GM18526 (cell line): ENCODE measurements around the gene PDXK.

Source experiments
- POLR2A ChIP-seq: IDR thresholded peaks from 3 replicates; pipeline ENCODE4 v1.6.1; 2011; ENCODE audit not compliant: insufficient read length; ENCODE audit errors: extremely low read depth

The PDXK gene

DNA sequence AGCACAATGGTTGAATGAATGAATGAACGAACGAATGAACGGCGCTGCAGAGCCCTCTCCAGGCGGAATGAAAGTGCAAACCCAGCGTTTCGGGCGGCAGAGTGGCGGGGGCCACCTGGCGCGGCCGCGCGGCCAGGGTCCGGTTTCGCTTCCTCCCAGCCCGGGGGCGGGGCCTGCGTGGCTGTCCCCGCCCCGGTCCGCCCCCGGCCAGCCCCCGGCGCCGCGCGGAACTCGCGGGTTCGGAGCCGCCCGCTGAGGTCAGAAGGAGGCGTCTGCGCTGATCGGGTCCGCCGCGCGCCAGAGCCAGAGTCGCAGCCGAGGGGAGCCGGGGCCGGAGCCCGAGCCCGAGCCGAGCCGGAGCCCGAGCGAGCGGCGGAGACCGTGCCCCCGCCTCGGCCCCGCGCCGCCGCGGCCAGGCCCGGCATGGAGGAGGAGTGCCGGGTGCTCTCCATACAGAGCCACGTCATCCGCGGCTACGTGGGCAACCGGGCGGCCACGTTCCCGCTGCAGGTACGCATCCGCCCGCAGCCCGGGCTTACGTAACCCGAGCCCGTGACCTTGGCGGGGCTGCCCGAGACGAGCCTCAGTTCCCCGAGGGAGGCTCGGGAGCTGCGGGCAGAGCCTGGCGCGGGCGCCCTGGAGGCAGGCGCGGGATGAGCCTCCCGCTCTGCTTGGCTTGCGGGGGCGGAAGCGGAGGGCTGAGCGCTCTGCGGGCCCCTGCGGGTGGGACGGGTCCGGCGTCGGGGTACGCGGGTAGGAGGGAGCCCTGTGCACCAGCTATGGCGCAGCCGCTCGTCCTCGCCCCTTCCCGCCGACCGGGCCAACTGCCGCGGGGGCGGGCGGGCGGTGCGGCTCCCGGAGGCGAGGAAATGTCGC lies at the start of gene PDXK:
Gene PDXK (plus strand): TSS at position 258 of the 876 bp plus-strand sequence. CDS start 166 bp downstream, at position 424.
- TF ChIP-seq POLR2A = peak; percentile 77

DNA sequence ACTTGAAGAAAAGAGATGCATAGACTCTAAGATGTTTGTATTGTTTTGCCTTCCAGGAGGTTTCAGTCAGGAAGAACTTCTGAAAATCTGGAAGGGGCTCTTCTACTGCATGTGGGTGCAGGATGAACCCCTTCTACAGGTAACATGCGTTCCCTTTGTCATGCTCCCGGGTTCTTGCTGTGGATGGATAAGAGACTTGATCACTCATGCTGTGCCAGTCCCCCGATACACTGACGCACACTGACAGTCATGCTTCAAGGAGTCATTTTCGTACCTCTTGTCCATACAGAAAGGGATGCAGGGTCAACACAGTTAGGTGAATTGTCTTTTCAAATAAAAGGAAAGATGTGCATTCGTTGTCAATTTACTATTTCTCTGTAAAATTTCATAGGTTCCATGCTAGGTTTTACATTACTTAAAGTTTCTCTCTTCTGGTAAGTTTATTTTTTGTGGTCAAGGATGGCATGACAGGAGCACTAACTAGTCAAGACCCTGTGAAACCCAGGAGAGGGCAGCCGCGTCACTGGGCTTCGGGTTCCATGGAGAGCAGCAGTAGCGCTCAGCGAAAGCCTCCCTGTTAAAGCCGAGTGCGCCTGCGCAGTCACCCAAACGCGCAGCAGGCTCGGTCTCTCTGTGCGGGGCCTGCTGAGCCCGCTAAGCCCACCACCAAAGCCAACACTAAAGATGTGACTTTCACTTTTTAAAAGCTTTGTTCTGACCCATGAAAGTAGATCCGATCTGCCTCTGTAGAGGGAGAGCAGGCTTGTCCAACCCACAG lies 48.9 kb upstream of the PDXK start:
- no peak for TF ChIP-seq POLR2A

DNA sequence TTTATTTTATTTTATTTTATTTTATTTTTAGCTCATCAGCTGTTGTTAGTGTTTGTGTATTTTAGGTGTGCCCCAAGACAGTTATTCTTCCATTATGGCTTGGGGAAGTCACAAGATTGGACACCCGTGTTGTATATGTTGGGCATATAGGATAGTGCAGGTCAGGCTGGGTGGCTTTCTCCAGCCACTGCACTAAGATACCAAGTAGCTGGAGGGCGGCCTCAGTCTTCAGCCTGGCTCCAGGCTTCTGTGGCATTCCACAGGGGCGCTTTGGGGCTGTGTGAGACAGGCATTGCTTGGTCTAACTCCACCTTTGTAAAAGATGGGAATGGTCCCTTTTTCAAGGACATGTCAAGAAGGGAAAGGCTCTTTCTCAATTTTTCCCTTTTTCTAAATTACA lies 43.1 kb upstream of the PDXK start:
- TF ChIP-seq POLR2A = no peak

DNA sequence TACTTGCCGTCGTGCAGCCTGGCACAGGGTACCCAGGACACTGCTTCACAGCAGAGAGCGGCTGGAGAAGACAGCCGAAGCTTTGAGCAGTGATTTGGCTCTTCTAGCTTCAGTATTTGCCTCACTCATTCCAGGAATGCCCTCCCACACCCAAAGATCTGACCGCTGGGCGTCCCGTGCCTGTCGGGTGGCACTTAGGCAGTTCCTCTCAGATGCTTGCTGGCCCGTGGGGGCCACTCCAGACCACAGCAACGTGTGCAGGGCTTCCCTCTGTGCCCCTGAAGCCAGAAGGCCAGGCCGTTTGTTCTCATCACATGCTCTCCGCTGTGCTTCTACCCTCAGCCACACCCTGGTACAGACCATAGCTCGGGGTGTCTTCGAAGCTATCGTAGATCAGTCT lies 42.5 kb upstream of the PDXK start:
- TF ChIP-seq POLR2A = no peak

DNA sequence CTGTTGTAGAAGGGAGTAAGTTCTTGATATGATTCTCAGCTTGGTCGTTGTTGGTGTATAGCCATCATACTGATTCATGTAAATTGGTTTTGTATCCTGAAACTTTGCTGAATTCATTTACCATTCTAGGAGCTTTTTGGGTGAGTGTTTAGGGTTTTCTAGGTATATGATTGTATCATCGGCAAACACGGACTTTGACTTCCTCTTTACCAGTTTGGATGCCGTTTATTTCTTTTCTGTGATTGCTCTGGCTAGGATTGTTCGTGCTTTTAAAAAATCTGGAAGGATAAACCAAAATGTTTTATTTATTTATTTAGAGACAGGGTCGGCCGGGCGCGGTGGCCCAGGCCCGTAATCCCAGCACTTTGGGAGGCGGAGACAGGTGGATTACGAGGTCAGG lies 39.0 kb upstream of the PDXK start:
- no peak for TF ChIP-seq POLR2A

DNA sequence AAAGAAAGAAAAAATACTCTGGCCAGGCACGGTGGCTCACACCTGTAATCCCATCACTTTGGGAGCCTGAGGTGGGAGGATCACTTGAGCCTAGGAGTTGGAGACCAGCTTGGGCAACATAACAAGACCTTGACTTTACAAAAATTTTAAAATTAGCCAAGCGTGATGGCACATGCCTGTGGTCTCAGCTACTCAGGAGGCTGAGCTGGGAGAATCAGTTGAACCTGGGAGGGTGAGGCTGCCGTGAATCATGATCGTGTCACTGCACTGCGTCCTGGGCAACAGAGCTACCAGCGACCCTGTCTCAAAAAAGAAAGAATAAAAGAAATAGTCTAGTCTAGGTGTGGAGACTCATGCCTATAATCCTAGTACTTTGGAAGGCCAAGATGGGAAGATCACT lies 37.3 kb upstream of the PDXK start:
- TF ChIP-seq POLR2A = no peak

DNA sequence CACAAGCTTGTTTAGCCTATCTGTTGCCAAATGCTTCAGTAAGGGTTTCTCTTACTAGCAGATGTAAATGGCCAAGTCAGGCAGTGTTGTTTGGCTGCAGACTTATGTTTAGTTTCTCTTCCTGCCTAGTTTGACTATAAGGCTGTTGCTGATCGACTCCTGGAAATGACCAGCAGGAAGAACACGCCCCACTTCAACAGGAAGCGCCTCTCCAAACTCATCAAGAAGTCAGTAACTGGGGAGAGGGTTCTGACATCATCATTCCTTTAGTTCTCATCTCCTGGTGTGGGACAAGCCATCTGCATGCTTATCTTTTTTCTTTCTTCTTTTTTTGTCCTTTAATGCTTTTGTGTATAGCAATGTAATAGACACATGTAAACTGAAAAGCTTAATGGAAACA lies 34.5 kb upstream of the PDXK start:
- no peak for TF ChIP-seq POLR2A

DNA sequence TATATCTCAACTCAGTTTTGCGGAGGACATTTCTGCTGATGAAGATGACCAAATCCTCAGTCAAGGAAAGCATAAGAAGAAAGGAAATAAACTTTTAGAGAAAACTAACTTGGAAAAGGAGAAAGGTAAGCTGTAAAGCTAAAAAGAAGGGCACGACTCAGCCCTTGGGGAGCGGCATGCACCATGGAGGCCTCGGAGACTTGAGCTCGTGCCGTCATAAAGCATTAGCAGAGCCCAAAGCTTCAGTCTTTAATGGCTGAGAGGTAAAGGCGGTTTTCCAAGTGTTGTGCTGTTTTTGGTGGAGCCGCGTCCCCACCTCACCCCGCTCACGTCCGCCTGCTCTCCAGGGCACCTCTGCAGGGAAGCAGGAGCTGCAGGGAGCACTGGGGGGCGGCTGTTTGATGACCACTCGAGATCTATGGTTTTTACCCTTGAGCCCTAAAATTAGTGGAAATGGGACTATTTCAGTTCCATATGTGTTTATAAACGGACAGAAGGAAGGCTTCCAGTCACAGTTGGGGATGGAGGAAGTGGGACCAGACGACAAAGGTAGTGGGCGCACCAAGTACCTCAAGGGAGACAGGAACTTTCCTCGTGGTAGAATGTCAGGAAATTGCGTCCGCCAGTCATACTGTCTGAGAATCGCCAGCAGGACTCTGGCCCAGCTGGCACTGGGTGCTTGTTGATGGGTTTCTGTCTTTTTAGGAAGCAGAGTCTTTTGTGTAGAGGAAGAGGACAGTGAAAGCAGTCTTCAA lies 31.9 kb upstream of the PDXK start:
- TF ChIP-seq POLR2A = no peak

DNA sequence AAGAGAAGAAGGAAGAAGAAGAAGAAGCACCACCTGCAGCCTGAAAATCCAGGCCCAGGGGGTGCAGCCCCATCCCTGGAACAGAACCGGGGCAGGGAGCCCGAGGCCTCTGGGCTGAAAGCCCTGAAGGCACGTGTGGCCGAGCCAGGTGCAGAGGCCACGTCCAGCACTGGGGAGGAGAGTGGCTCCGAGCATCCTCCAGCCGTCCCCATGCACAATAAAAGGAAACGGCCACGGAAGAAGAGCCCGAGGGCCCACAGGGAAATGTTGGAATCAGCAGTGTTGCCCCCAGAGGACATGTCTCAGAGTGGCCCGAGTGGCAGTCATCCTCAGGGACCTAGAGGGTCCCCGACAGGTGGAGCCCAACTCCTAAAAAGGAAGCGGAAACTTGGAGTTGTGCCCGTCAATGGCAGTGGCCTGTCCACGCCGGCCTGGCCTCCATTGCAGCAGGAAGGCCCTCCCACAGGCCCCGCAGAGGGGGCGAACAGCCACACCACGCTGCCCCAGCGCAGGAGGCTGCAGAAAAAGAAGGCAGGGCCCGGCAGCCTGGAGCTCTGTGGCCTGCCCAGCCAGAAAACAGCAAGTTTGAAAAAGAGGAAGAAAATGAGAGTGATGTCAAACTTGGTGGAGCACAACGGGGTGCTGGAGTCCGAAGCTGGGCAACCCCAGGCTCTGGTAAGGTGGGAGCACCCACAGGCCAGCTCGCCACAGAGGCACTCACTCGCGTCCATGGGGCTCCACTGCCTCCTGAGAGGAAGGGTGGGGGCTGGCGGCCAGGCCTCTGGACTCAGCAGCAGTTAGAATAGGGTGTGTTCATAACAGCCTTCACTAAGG lies 31.1 kb upstream of the PDXK start:
- TF ChIP-seq POLR2A = no peak

DNA sequence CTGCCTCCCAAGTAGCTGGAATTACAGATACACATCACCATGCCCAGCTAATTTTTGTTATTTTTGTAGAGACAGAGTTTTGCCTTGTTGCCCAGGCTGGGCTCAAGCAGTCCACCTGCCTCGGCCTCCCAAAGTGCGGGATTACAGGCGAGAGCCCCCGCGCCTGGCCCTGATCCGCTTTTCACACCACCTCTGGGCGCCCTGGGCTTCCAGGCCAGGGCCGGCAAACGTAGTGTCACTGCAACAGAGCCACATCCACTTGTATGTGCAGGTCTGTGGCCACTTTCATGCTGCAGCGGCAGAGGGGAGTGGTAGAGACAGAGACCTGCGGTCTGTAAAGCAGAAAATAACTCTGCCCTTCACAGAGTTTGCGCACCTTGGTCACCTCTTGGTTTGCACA lies 30.0 kb upstream of the PDXK start:
- no peak for TF ChIP-seq POLR2A

DNA sequence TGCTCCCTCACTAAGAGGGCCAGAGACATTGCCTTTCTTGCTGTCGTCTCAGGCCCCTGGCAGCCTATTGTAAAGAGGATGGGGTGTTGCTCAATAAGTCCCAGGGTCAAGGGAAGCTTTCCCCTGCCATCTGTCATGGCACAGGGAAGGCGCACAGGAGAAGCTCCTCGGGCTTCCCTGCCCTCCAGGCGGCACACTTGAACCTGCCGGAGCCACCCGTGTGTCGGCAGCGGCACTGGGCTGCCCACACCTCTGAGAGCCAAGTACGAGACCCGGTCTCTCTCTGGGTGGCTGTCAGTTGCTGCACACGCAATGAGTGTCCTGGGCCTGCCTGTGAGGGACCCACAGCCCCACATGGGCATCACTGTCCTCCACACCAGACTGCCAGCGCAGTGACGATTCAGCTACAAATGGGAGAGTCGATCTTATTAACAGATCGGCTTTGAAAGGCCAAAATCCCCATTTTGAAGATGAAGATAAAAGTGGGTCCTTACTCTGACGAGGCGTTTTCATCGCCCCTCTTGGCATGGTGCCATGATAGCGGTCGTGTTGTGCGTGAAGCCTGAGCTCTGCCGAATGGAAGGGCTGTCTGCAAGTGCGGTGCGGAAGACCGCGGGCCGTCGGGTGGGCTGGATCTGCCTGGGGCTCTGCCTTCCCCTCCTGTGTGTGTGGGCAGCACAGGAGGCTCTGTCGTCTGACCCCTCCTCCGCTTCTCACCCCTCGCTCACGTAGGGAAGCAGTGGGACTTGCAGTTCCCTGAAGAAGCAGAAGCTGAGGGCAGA lies 29.2 kb upstream of the PDXK start:
- TF ChIP-seq POLR2A = no peak

DNA sequence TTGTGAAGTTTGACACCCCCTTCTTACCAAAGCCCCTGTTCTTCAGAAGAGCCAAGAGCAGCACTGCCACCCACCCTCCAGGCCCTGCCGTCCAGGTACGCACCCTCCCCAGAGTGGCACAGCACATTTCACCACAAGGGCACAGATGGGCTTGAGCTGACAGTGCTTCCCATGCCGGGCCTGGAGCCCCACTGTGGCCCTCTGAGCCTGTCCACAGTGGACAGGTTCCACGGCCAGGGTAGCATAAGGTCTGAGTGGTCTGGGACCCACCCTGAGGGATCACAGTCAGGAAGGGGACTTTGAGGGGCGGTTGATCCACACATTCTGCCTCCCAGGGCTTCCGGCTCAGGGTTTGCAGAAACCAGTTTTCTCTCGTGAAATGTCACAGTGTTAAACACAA lies 28.6 kb upstream of the PDXK start:
- TF ChIP-seq POLR2A = no peak

DNA sequence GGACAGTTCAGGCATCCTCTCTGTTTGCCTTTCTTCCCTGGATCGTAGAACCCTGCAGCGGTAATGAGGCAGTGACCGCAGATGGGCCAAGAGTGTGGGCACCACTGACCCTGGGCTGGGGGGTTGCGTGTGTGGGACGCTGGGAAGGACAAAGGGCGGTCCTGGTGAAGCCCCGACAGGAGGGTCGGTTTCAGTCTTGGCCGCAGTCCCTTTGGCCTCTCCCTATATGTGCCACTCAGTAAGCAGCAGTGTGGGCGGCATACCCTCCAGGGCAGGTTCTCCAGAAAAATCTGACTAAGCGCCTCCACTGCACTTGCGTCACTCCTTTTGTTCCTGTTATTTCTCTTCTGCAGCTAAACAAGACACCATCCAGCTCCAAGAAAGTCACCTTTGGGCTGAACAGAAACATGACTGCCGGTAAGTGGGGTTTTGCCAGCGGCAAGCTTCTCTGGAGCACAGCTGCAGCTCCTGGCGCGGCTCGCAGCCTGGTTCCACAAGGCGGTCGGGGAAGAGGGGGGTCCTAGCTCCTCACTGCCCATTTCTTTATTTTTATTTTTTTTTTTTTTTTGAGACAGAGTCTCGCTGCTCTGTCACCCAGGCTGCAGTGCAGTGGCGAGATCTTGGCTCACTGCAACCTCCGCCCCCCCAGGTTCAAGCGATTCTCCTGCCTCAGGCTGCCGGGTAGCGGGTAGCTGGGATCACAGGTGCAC lies 27.7 kb upstream of the PDXK start:
- TF ChIP-seq POLR2A = no peak
